HepG2 (cell line): ENCODE measurements around the gene C6orf132. TPM values are rescaled to one million over a fixed set of nuclear protein-coding genes. Genes with fewer than 3 reads are reported as not detected.

Source experiments
- AGO2 ChIP-seq: fragments of 200-400 bp; formaldehyde crosslinking; optimal IDR thresholded peaks from 2 replicates; pipeline ENCODE3; 2017; ENCODE audit warnings: mild to moderate bottlenecking, low read depth, low read length, moderate library complexity
- ARHGAP35 ChIP-seq: sonication (generic); formaldehyde crosslinking; IDR thresholded peaks from 2 replicates; pipeline ENCODE4 v1.9.0; 2022; ENCODE audit warnings: mild to moderate bottlenecking, inconsistent platforms, moderate library complexity, missing genetic modification reagents, borderline replicate concordance
- ATAD3A ChIP-seq: sonication (generic); formaldehyde crosslinking; IDR thresholded peaks from 2 replicates; pipeline ENCODE4 v1.4.0; 2020; ENCODE audit warnings: missing genetic modification reagents
- CHD2 ChIP-seq: IDR thresholded peaks from 2 replicates; pipeline ENCODE4 v1.6.1; 2011; ENCODE audit warnings: low read depth, low read length, improper control_type of control experiment
- GFI1 ChIP-seq: sonication (generic); formaldehyde crosslinking; IDR thresholded peaks from 2 replicates; pipeline ENCODE4 v1.5.0; 2020; ENCODE audit warnings: missing genetic modification reagents, mild to moderate bottlenecking, borderline replicate concordance
- GLI4 ChIP-seq: sonication (generic); formaldehyde crosslinking; IDR thresholded peaks from 2 replicates; pipeline ENCODE4 v1.5.1; 2020; ENCODE audit warnings: missing genetic modification reagents, mild to moderate bottlenecking, moderate library complexity, borderline replicate concordance
- GZF1 ChIP-seq: sonication (generic); formaldehyde crosslinking; IDR thresholded peaks from 2 replicates; pipeline ENCODE4 v1.5.1; 2020; ENCODE audit warnings: mild to moderate bottlenecking, missing genetic modification reagents
- KMT2A ChIP-seq: sonication (generic); formaldehyde crosslinking; IDR thresholded peaks from 2 replicates; pipeline ENCODE4 v1.4.0; 2020; ENCODE audit warnings: missing genetic modification reagents
- MAFG ChIP-seq: sonication (generic); formaldehyde crosslinking; IDR thresholded peaks from 2 replicates; pipeline ENCODE4 v1.5.1; 2020; ENCODE audit warnings: mild to moderate bottlenecking, missing genetic modification reagents
- MEIS1 ChIP-seq: sonication (generic); formaldehyde crosslinking; IDR thresholded peaks from 2 replicates; pipeline ENCODE4 v1.9.0; 2021; ENCODE audit warnings: mild to moderate bottlenecking, missing genetic modification reagents, moderate library complexity, borderline replicate concordance
- NFRKB ChIP-seq: fragments of 450-650 bp; IDR thresholded peaks from 2 replicates; pipeline ENCODE4 v1.6.1; 2017
- RELA ChIP-seq: sonication (generic); formaldehyde crosslinking; IDR thresholded peaks from 2 replicates; pipeline ENCODE4 v1.4.0; 2020; ENCODE audit warnings: missing genetic modification reagents
- TEAD3 ChIP-seq: optimal IDR thresholded peaks from 2 replicates; pipeline ENCODE3; 2016; ENCODE audit warnings: borderline replicate concordance
- TERF1 ChIP-seq: sonication (generic); formaldehyde crosslinking; IDR thresholded peaks from 2 replicates; pipeline ENCODE4 v1.8.0; 2022; ENCODE audit warnings: mild to moderate bottlenecking, missing genetic modification reagents, moderate library complexity
- ZNF142 ChIP-seq: sonication (generic); formaldehyde crosslinking; IDR thresholded peaks from 2 replicates; pipeline ENCODE4 v1.4.0; 2020; ENCODE audit warnings: missing genetic modification reagents
- ZNF33B ChIP-seq: sonication (generic); formaldehyde crosslinking; IDR thresholded peaks from 2 replicates; pipeline ENCODE4 v1.5.1; 2020; ENCODE audit warnings: mild to moderate bottlenecking, missing genetic modification reagents
- ZNF451 ChIP-seq: sonication (generic); formaldehyde crosslinking; IDR thresholded peaks from 2 replicates; pipeline ENCODE4 v1.5.0; 2020; ENCODE audit warnings: mild to moderate bottlenecking, missing genetic modification reagents
- ZNF543 ChIP-seq: sonication (generic); formaldehyde crosslinking; IDR thresholded peaks from 2 replicates; pipeline ENCODE4 v1.4.0; 2020; ENCODE audit warnings: mild to moderate bottlenecking, missing genetic modification reagents
- ZNF710 ChIP-seq: sonication (generic); formaldehyde crosslinking; IDR thresholded peaks from 2 replicates; pipeline ENCODE4 v1.5.0; 2020; ENCODE audit warnings: mild to moderate bottlenecking, missing genetic modification reagents, borderline replicate concordance
- ZNF839 ChIP-seq: sonication (generic); formaldehyde crosslinking; IDR thresholded peaks from 2 replicates; pipeline ENCODE4 v1.4.0; 2020; ENCODE audit warnings: missing genetic modification reagents, mild to moderate bottlenecking, borderline replicate concordance
- ZSCAN9 ChIP-seq: IDR thresholded peaks from 2 replicates; pipeline ENCODE4 v1.6.1; 2016; ENCODE audit warnings: borderline replicate concordance
- polyA plus RNA-seq, 8 experiments: library from polyadenylated mRNA; depleted of rRNA in 3 of 8; stranded (reverse) in 7 of 8; unstranded in 1 of 8; fragments of >200 nt; fragmentation: Illumina TruSeq in 4 of 8; extraction: Trizol in 4 of 8; gene quantifications; 2 replicates each; pipeline versions ENCODE4 v1.2.1 to v1.2.3, GENCODE V29; 2011 to 2016; ENCODE audit warnings: low read depth in 4 of 8, missing spikeins in 1 of 8, mixed read lengths in 1 of 8; ENCODE audit not compliant: insufficient read depth in 1 of 8
- total RNA-seq, 5 experiments: library from RNA; depleted of rRNA; stranded (reverse); fragments of >200 nt; fragmentation: Illumina TruSeq; extraction: Trizol; gene quantifications; 2 replicates each; pipeline ENCODE4 v1.2.3, GENCODE V29; 2016; ENCODE audit warnings: low read depth in 1 of 5

The C6orf132 gene
- total and polyA plus RNA-seq, 2 of the 13 experiments (the other 11 are each of a cell fraction or from before 2014, with no cell fraction given), result 0.78 to 3.0 TPM

- TF ChIP-seq ZNF710 (CRISPR knock-in tag) (no peak), ARHGAP35 (no peak), ZNF839 (CRISPR knock-in tag) (no peak), ATAD3A (no peak), ZNF451 (no peak), GFI1 (no peak), RELA (CRISPR knock-in tag) (no peak), MEIS1 (CRISPR knock-in tag) (peak; percentile 65; the same call in 1 of the 2 replicates), GZF1 (CRISPR knock-in tag) (no peak), CHD2 (no peak), MAFG (CRISPR knock-in tag) (no peak), ZNF142 (CRISPR knock-in tag) (no peak), AGO2 (peak; percentile 30), ZNF543 (CRISPR knock-in tag) (no peak), KMT2A (CRISPR knock-in tag) (no peak), TEAD3 (no peak), ZNF33B (no peak), NFRKB (no peak), TERF1 (peak; percentile 12; the same call in 1 of the 2 replicates), ZSCAN9 (CRISPR knock-in tag) (no peak), GLI4 (CRISPR knock-in tag) (no peak)
These were observed at the start of gene C6orf132 (continued) for GRCh38 chr6:42142118-42142835.
